ENCODE data around the gene SS18L1. TPM values are rescaled to one million over a fixed set of nuclear protein-coding genes. Genes with fewer than 3 reads are reported as not detected.

SS18L1 gene
- total RNA-seq, 2 experiments from 2014 or later = 17.0 to 17.7 TPM

DNA sequence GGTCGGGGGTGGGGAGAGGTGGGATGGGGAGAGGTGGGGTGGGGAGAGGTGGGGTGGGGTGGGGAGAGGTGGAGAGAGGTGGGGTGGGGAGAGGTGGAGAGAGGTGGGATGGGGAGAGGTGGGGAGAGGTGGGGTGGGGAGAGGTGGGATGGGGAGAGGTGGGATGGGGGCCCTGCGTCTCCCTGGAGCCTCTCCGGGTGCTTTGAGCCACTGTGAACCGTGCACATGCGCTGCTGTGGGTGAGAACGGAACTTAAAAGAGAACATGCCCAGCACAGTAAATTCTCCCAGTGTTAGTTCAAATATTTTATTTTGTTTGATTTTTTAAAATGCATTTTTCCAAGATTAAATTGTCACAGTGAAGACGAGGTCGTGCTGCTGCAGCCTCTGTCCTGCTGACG, 16.7 kb downstream of the SS18L1 start:
- no peak for TF ChIP-seq EZH2phosphoT487 (IDR thresholded peaks at IDR 0.05; ENCODE audit: borderline replicate concordance, low read depth, low read length)
- TF ChIP-seq, protein P1, sequence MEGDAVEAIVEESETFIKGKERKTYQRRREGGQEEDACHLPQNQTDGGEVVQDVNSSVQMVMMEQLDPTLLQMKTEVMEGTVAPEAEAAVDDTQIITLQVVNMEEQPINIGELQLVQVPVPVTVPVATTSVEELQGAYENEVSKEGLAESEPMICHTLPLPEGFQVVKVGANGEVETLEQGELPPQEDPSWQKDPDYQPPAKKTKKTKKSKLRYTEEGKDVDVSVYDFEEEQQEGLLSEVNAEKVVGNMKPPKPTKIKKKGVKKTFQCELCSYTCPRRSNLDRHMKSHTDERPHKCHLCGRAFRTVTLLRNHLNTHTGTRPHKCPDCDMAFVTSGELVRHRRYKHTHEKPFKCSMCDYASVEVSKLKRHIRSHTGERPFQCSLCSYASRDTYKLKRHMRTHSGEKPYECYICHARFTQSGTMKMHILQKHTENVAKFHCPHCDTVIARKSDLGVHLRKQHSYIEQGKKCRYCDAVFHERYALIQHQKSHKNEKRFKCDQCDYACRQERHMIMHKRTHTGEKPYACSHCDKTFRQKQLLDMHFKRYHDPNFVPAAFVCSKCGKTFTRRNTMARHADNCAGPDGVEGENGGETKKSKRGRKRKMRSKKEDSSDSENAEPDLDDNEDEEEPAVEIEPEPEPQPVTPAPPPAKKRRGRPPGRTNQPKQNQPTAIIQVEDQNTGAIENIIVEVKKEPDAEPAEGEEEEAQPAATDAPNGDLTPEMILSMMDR (conservative IDR thresholded peaks at IDR 0.05; ENCODE audit: low read length) = no peak
- no TSS peak for BruUV-seq (replicated peaks)
- no peaks in the 10 kb centered on the region for H3K79me2 ChIP-seq (ENCODE audit: insufficient read depth, low read depth, low read length)
- H3K4me2 ChIP-seq (ENCODE audit: low read length) = no peak overlapping the region
- no peak overlapping the region for H2AFZ ChIP-seq (ENCODE audit: low read length)
- H3K27ac ChIP-seq (ENCODE audit: low read depth, low read length, poor library complexity, severe bottlenecking) = no peak overlapping the region
- H3K4me3 ChIP-seq (ENCODE audit: low read depth, low read length, poor library complexity, severe bottlenecking) = no peak overlapping the region
- ChIA-PET POLR2A (no interaction called here), CTCF (ENCODE audit: unreplicated experiment) (no interaction called here)
- no peaks in the 10 kb centered on the region for H3K9me2 ChIP-seq (ENCODE audit: insufficient read depth, low read length)
- H3K4me1 ChIP-seq (ENCODE audit: insufficient read depth, low read length, poor library complexity, severe bottlenecking) = no peaks in the 10 kb centered on the region
- intact Hi-C loops (cut with micrococcal nuclease; ENCODE audit: unreplicated experiment) = no loop called here
- H3K36me3 ChIP-seq (ENCODE audit: insufficient read depth, low read length) = peaks cover 5% of the 10 kb centered on the region; the same call in 1 of the 2 replicates
- no peaks in the 10 kb centered on the region for H3K9me3 ChIP-seq (ENCODE audit: low read length)
- DNase-seq (ENCODE audit: low spot score) = no peak
- H4K20me1 ChIP-seq (ENCODE audit: insufficient read depth, low read length) = no peaks in the 10 kb centered on the region

DNA sequence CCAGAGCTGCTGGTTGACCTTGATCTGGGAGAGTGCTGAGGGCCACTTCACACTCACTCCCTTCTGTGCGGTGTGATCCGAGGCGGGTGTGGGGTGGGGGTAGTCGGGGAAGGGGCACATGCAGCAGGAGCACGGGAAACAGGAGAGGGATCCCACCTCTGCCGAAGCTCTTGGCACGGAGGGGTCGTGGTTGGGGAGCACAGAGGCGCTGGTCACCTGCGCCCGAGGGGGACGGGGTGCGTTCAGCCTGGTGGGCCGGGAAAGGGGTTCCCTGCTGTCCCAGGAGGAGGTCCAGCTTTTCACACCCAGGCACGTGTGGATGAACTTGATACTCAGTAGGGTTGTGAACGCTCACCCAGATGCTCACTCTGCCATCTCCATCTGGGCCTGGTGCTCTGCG, 17.3 kb downstream of the SS18L1 start:
- no peak overlapping the region for H3K27ac ChIP-seq (ENCODE audit: low read depth, low read length, poor library complexity, severe bottlenecking)
- H4K20me1 ChIP-seq (ENCODE audit: insufficient read depth, low read length) = no peaks in the 10 kb centered on the region
- no peak for DNase-seq (ENCODE audit: low spot score)
- H2AFZ ChIP-seq (ENCODE audit: low read length) = no peak overlapping the region
- H3K4me1 ChIP-seq (ENCODE audit: insufficient read depth, low read length, poor library complexity, severe bottlenecking) = no peaks in the 10 kb centered on the region
- H3K9me2 ChIP-seq (ENCODE audit: insufficient read depth, low read length) = no peaks in the 10 kb centered on the region
- no peak overlapping the region for H3K4me2 ChIP-seq (ENCODE audit: low read length)
- H3K36me3 ChIP-seq (ENCODE audit: insufficient read depth, low read length) = peaks cover 9% of the 10 kb centered on the region
- ChIA-PET POLR2A (no interaction called here), CTCF (ENCODE audit: unreplicated experiment) (no interaction called here)
- no peaks in the 10 kb centered on the region for H3K9me3 ChIP-seq (ENCODE audit: low read length)
- intact Hi-C loops (cut with micrococcal nuclease; ENCODE audit: unreplicated experiment) = no loop called here
- no TSS peak for BruUV-seq (replicated peaks)
- no peaks in the 10 kb centered on the region for H3K79me2 ChIP-seq (ENCODE audit: insufficient read depth, low read depth, low read length)
- no peak overlapping the region for H3K4me3 ChIP-seq (ENCODE audit: low read depth, low read length, poor library complexity, severe bottlenecking)
- TF ChIP-seq, protein P1 (conservative IDR thresholded peaks at IDR 0.05; ENCODE audit: low read length) = no peak
- TF ChIP-seq EZH2phosphoT487 (IDR thresholded peaks at IDR 0.05; ENCODE audit: borderline replicate concordance, low read depth, low read length) = no peak

DNA sequence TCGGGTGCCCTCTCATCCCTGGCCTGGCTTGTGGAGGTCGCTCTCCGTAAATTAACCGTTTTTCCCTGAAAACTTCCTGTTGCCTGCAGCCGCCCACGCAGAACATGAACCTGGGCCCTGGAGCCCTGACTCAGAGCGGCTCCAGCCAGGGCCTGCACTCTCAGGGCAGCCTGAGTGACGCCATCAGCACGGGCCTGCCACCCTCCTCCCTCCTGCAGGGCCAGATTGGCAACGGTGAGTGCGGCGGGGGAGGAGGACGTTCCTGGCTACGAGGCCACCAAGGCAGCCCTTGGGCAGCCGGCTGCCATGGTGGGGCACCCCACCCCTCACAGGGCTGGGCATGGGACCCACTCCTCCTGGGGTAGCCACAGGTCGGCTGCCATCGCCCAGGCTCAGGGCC, 17.8 kb downstream of the SS18L1 start:
- intact Hi-C loops (cut with micrococcal nuclease; ENCODE audit: unreplicated experiment) = no loop called here
- no peak overlapping the region for H2AFZ ChIP-seq (ENCODE audit: low read length)
- BruUV-seq (replicated peaks) = no TSS peak
- H3K4me3 ChIP-seq (ENCODE audit: low read depth, low read length, poor library complexity, severe bottlenecking) = no peak overlapping the region
- H3K9me2 ChIP-seq (ENCODE audit: insufficient read depth, low read length) = no peaks in the 10 kb centered on the region
- H3K79me2 ChIP-seq (ENCODE audit: insufficient read depth, low read depth, low read length) = no peaks in the 10 kb centered on the region
- no peaks in the 10 kb centered on the region for H4K20me1 ChIP-seq (ENCODE audit: insufficient read depth, low read length)
- H3K36me3 ChIP-seq (ENCODE audit: insufficient read depth, low read length) = peaks cover 14% of the 10 kb centered on the region
- no peak for DNase-seq (ENCODE audit: low spot score)
- ChIA-PET CTCF (ENCODE audit: unreplicated experiment) (no interaction called here), POLR2A (no interaction called here)
- no peaks in the 10 kb centered on the region for H3K4me1 ChIP-seq (ENCODE audit: insufficient read depth, low read length, poor library complexity, severe bottlenecking)
- H3K4me2 ChIP-seq (ENCODE audit: low read length) = no peak overlapping the region
- TF ChIP-seq, protein P1 (conservative IDR thresholded peaks at IDR 0.05; ENCODE audit: low read length) = no peak
- TF ChIP-seq EZH2phosphoT487 (IDR thresholded peaks at IDR 0.05; ENCODE audit: borderline replicate concordance, low read depth, low read length) = no peak
- H3K9me3 ChIP-seq (ENCODE audit: low read length) = no peaks in the 10 kb centered on the region
- no peak overlapping the region for H3K27ac ChIP-seq (ENCODE audit: low read depth, low read length, poor library complexity, severe bottlenecking)

Data from OCI-LY7 (cell line).